Erythroblast (primary cell): ENCODE measurements around the gene NCR2.

Experiments used
- GATA1 ChIP-seq: IDR thresholded peaks from 2 replicates; pipeline ENCODE4 v1.6.1; 2011; ENCODE audit warnings: low read depth, mild to moderate bottlenecking, control low read depth, low read length, moderate library complexity
- POLR2A ChIP-seq: IDR thresholded peaks from 2 replicates; pipeline ENCODE4 v1.6.1; 2011; ENCODE audit warnings: mild to moderate bottlenecking, low read length

DNA sequence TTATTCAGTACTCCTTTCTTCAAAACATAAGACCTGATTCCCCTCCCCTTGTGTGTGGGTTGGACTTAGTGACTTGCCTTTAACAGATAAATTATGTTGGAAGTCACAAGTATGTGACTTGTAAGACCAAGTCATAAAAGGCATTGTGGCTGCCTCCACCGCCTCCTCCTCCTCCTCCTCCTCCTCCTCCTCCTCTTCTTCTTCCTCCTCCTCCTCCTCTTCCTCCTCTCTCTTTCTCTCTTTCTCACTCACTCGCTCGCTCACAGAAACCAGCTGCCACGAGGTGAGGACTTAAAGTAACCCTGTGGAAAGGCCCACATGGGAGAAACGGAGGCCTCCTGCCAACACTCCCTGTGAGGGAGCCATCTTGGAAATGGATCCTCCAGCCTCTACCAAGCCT is 64.0 kb downstream of the NCR2 start:
- TF ChIP-seq POLR2A: no peak
- TF ChIP-seq GATA1: no peak
